Retinal pigment epithelial cell (primary cell): ENCODE data around the gene EIF4E3.

Experiments
- DNase-seq: peaks from one replicate; pipeline ENCODE4 v3.0.0-alpha.2; 2010; ENCODE audit warnings: low read depth
- H3K4me3 ChIP-seq: 2 replicates; pipeline ENCODE4 v1.5.1; 2011; ENCODE audit warnings: mild to moderate bottlenecking, low read length, control low read depth, moderate library complexity
- TF ChIP-seq, protein P1 (sequence below): conservative IDR thresholded peaks from 2 replicates; pipeline ENCODE4 v1.5.1; 2011; ENCODE audit warnings: low read depth, low read length, control low read depth, inconsistent platforms

Gene EIF4E3

GRCh38 chr3:71702131-71703024, 22.8 kb downstream of the EIF4E3 start:
- TF ChIP-seq, protein P1, sequence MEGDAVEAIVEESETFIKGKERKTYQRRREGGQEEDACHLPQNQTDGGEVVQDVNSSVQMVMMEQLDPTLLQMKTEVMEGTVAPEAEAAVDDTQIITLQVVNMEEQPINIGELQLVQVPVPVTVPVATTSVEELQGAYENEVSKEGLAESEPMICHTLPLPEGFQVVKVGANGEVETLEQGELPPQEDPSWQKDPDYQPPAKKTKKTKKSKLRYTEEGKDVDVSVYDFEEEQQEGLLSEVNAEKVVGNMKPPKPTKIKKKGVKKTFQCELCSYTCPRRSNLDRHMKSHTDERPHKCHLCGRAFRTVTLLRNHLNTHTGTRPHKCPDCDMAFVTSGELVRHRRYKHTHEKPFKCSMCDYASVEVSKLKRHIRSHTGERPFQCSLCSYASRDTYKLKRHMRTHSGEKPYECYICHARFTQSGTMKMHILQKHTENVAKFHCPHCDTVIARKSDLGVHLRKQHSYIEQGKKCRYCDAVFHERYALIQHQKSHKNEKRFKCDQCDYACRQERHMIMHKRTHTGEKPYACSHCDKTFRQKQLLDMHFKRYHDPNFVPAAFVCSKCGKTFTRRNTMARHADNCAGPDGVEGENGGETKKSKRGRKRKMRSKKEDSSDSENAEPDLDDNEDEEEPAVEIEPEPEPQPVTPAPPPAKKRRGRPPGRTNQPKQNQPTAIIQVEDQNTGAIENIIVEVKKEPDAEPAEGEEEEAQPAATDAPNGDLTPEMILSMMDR: no peak
- no peak for DNase-seq
- no peak overlapping the region for H3K4me3 ChIP-seq

DNA sequence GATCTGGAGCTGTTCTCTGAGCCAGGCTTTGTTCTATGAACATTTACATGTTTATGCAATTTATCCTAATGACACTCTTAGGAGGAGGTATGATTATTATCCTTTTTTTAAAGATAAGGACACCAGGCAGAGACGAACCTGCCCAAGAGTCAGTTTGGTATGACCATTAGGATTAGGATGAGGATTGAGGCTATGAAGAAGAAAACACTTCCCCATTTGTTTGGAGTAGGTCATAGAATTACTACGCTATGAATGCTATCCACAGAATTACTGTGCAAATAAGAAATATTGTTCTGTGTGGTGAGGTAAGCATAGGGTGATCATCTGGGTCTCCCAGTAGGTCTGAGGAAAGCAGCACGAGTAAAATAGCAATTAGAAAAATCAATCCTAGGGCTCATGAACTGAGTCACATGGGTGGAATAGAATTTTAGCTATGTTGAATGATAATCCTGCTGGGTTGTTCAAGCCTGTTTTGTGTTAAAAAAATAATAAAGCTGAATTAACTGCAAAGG, 23.9 kb downstream of the EIF4E3 start:
- peak; percentile 30 for DNase-seq
- TF ChIP-seq, protein P1: no peak
- H3K4me3 ChIP-seq: no peak overlapping the region

GRCh38 chr3:71695000-71695482, 30.2 kb downstream of the EIF4E3 start:
- TF ChIP-seq, protein P1: no peak
- H3K4me3 ChIP-seq: peak overlapping the region; percentile 1
- DNase-seq: no peak

DNA sequence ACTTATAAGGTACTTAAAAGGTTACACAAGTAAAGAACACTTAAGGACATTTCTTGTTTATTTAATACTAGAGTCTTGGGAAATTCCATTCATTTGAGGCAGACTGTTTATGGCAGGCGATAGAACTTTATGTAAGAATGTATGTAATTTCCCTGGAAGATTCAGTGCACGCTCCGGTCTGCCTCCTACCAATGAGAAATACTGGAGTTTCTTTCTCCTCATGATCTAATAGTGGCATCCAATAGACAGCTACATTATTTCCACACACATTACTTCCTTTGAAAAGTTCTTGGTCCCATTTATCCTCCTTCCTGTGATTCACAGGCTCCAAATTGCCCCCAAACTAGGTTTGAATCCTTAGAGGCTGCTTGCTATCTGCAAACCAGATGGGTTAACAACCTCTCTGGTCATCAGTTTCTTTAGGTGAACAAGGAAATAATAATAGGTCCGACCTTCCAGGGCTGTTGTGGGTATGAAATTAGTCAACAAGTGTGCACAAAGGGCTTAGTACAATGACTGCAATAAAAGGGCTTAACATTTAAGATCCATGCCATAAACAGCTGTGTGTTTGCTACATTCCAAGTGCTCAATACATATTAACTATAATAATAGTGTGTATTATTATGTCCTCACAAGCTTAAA, 30.7 kb downstream of the EIF4E3 start:
- peak; percentile 66 for DNase-seq
- peak overlapping the region; percentile 15 for H3K4me3 ChIP-seq
- TF ChIP-seq, protein P1: no peak

GRCh38 chr3:71693641-71694040, 31.6 kb downstream of the EIF4E3 start:
- DNase-seq: no peak
- no peak overlapping the region for H3K4me3 ChIP-seq
- TF ChIP-seq, protein P1: no peak

DNA sequence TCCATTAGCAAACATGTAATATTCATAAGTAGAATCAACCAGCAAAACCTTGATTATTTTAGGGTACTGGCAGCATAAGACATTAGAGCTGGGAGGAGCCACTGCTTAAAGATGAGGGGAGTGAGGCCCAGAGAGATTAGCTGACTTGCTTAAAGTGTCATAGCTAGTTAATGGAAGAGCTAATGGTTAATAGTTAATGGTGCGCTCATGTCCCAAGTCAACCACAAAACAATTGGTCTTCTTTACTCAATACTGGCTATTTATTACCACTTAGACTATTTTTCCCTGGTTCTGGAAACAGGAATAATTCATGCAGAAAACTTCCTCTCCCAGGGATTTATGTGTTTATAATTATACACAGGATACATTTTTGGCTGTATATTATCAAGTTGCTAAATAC, 33.1 kb downstream of the EIF4E3 start:
- TF ChIP-seq, protein P1: no peak
- H3K4me3 ChIP-seq: no peak overlapping the region
- no peak for DNase-seq
